Middle frontal gyrus (tissue), 1 donor: ENCODE measurements around the gene DEDD2.

Experiments
- DNase-seq: peaks from one replicate; pipeline ENCODE4 v3.0.0-alpha.2; 2015; ENCODE audit warnings: low spot score; ENCODE audit errors: extremely low spot score

DEDD2 gene

GRCh38 chr19:42228641-42229040 lies 11.2 kb upstream of the DEDD2 start:
- no peak for DNase-seq

GRCh38 chr19:42226886-42227285 lies 9.4 kb upstream of the DEDD2 start:
- DNase-seq = no peak

GRCh38 chr19:42225718-42226292 lies 8.3 kb upstream of the DEDD2 start:
- no peak for DNase-seq

GRCh38 chr19:42224940-42225717 lies 7.7 kb upstream of the DEDD2 start:
- no peak for DNase-seq

GRCh38 chr19:42220751-42221097 lies 3.2 kb upstream of the DEDD2 start:
- no peak for DNase-seq

- peak; percentile 95 for DNase-seq
Measured at GRCh38 chr19:42219812-42220750, 2.6 kb upstream of the DEDD2 start, which contains the start of gene ZNF526. Gene ZNF526 (plus strand): TSS chr19:42220312. CDS start chr19:42224404, 4,092 bp downstream.

GRCh38 chr19:42216653-42217519 lies 591 bp downstream of the DEDD2 start:
- DNase-seq = no peak

- DNase-seq = no peak
Measured at GRCh38 chr19:42214810-42215485, 2.5 kb downstream of the DEDD2 start.

- DNase-seq = no peak
Measured at GRCh38 chr19:42212886-42213285, 4.6 kb downstream of the DEDD2 start.

- DNase-seq = no peak
Measured at GRCh38 chr19:42208612-42209011, 8.9 kb downstream of the DEDD2 start.

GRCh38 chr19:42207767-42208271 lies 9.7 kb downstream of the DEDD2 start:
- no peak for DNase-seq

GRCh38 chr19:42206871-42207755 lies 10.4 kb downstream of the DEDD2 start:
- no peak for DNase-seq

- no peak for DNase-seq
Measured at GRCh38 chr19:42204664-42205063, 12.8 kb downstream of the DEDD2 start.

- DNase-seq = no peak
Measured at GRCh38 chr19:42203700-42204099, 13.8 kb downstream of the DEDD2 start.

GRCh38 chr19:42202290-42202880 lies 15.1 kb downstream of the DEDD2 start:
- DNase-seq = no peak

- DNase-seq = no peak
Measured at GRCh38 chr19:42201489-42202289, 15.8 kb downstream of the DEDD2 start.

GRCh38 chr19:42200116-42200715 lies 17.3 kb downstream of the DEDD2 start:
- DNase-seq = no peak
